Measurements from ENCODE around the gene IGFN1.

GRCh38 chr1:201146626-201147390 is 43.8 kb upstream of the IGFN1 start:
- TF ChIP-seq, protein P1, sequence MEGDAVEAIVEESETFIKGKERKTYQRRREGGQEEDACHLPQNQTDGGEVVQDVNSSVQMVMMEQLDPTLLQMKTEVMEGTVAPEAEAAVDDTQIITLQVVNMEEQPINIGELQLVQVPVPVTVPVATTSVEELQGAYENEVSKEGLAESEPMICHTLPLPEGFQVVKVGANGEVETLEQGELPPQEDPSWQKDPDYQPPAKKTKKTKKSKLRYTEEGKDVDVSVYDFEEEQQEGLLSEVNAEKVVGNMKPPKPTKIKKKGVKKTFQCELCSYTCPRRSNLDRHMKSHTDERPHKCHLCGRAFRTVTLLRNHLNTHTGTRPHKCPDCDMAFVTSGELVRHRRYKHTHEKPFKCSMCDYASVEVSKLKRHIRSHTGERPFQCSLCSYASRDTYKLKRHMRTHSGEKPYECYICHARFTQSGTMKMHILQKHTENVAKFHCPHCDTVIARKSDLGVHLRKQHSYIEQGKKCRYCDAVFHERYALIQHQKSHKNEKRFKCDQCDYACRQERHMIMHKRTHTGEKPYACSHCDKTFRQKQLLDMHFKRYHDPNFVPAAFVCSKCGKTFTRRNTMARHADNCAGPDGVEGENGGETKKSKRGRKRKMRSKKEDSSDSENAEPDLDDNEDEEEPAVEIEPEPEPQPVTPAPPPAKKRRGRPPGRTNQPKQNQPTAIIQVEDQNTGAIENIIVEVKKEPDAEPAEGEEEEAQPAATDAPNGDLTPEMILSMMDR (IDR thresholded peaks at IDR 0.05; ENCODE audit: extremely low read depth in 1 of 2, insufficient read depth in 1 of 2, low read depth in 1 of 2, low read length in 2 of 2): no peak
- TF ChIP-seq POLR2AphosphoS5 (IDR thresholded peaks at IDR 0.05; ENCODE audit: insufficient read depth, low read depth, low read length) (no peak), POLR2A (IDR thresholded peaks at IDR 0.05; ENCODE audit: low read depth, low read length) (no peak), JUN (IDR thresholded peaks at IDR 0.05; ENCODE audit: borderline replicate concordance, insufficient read depth, insufficient read length, low read depth) (no peak), EZH2 (IDR thresholded peaks at IDR 0.05; ENCODE audit: borderline replicate concordance, low read depth, low read length, severe bottlenecking) (no peak), MYC (IDR thresholded peaks at IDR 0.05; ENCODE audit: low read depth, low read length) (no peak), FOS (IDR thresholded peaks at IDR 0.05; ENCODE audit: borderline replicate concordance, insufficient read depth, low read length) (no peak)
- TF ChIP-seq, protein P2, sequence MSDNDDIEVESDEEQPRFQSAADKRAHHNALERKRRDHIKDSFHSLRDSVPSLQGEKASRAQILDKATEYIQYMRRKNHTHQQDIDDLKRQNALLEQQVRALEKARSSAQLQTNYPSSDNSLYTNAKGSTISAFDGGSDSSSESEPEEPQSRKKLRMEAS (IDR thresholded peaks at IDR 0.05; ENCODE audit: insufficient read depth, insufficient read length): no peak

All from endothelial cell of umbilical vein (primary cell).